K562 (cell line): Measurements from ENCODE around the gene ENDOG. TPM values are rescaled to one million over a fixed set of nuclear protein-coding genes. Genes with fewer than 3 reads are reported as not detected.

Experiments used
- CAMTA2 ChIP-seq: fragments of 250-450 bp; sonication (Bioruptor Pico); conservative IDR thresholded peaks from 2 replicates; pipeline ENCODE4 v1.5.1; 2022
- COPS2 ChIP-seq: fragments of 450-650 bp; conservative IDR thresholded peaks from 2 replicates; pipeline ENCODE4 v1.6.1; 2016; ENCODE audit warnings: mild to moderate bottlenecking, moderate library complexity
- E2F1 ChIP-seq: sonication (generic); formaldehyde crosslinking; IDR thresholded peaks from 2 replicates; pipeline ENCODE4 v1.8.1; 2023; ENCODE audit warnings: mild to moderate bottlenecking, missing genetic modification reagents, moderate library complexity
- E2F3 ChIP-seq: fragments of 250-450 bp; sonication (Bioruptor Pico); IDR thresholded peaks from 2 replicates; pipeline ENCODE4 v1.4.0; 2020; ENCODE audit warnings: mild to moderate bottlenecking
- ETS1 ChIP-seq: conservative IDR thresholded peaks from 2 replicates; pipeline ENCODE4 v1.6.1; 2011; ENCODE audit warnings: low read depth, mild to moderate bottlenecking, low read length; ENCODE audit not compliant: control insufficient read depth
- MAZ ChIP-seq, 2 experiments: fragments of 450-650 bp in 1 of 2; sonication (generic) in 1 of 2; formaldehyde crosslinking; IDR thresholded peaks in 1 of 2; conservative IDR thresholded peaks in 1 of 2; 2 replicates each; pipeline versions ENCODE4 v1.4.0 to v1.5.0; 2020; ENCODE audit warnings: mild to moderate bottlenecking in 1 of 2, missing genetic modification reagents in 1 of 2
- POLR2AphosphoS2 ChIP-seq: IDR thresholded peaks from 2 replicates; pipeline ENCODE4 v1.6.1; 2012; ENCODE audit warnings: low read length, improper control_type of control experiment
- PTRF ChIP-seq: fragments of 450-650 bp; IDR thresholded peaks from 2 replicates; pipeline ENCODE4 v1.6.1; 2016; ENCODE audit warnings: mild to moderate bottlenecking, missing genetic modification characterization, missing compliant biosample characterization
- STAG1 ChIP-seq: sonication (generic); formaldehyde crosslinking; IDR thresholded peaks from 2 replicates; pipeline ENCODE4 v1.5.0; 2020; ENCODE audit warnings: missing genetic modification reagents, borderline replicate concordance
- TBP ChIP-seq: optimal IDR thresholded peaks from 2 replicates; pipeline ENCODE3; 2011; ENCODE audit warnings: low read depth, low read length, improper control_type of control experiment
- TCF3 ChIP-seq: sonication (generic); formaldehyde crosslinking; IDR thresholded peaks from 2 replicates; pipeline ENCODE4 v1.4.0; 2020; ENCODE audit warnings: mild to moderate bottlenecking, missing genetic modification reagents
- THRB ChIP-seq: fragments of 450-650 bp; formaldehyde crosslinking; conservative IDR thresholded peaks from 2 replicates; pipeline ENCODE4 v1.4.0; 2022; ENCODE audit warnings: mild to moderate bottlenecking, missing genetic modification characterization
- YBX1 ChIP-seq: fragments of 450-650 bp; IDR thresholded peaks from 2 replicates; pipeline ENCODE4 v1.7.1; 2016; ENCODE audit warnings: mild to moderate bottlenecking
- ZBTB26 ChIP-seq: fragments of 450-650 bp; formaldehyde crosslinking; IDR thresholded peaks from 2 replicates; pipeline ENCODE4 v1.4.0; 2022; ENCODE audit warnings: missing genetic modification characterization
- ZNF639 ChIP-seq, 2 experiments: fragments of 200-800 bp in 1 of 2; sonication (Bioruptor generic) in 1 of 2; sonication (generic) in 1 of 2; formaldehyde crosslinking in 1 of 2; IDR thresholded peaks in 1 of 2; conservative IDR thresholded peaks in 1 of 2; 2 replicates each; pipeline versions ENCODE4 v1.5.0 to v1.6.1; 2016 to 2020; ENCODE audit warnings: missing compliant biosample characterization in 1 of 2, missing genetic modification characterization in 1 of 2, missing genetic modification reagents in 1 of 2
- ZNF766 ChIP-seq: fragments of 200-800 bp; sonication (Bioruptor generic); conservative IDR thresholded peaks from 2 replicates; pipeline ENCODE4 v1.6.1; 2016; ENCODE audit warnings: missing genetic modification characterization, missing compliant biosample characterization
- polyA plus RNA-seq, 8 experiments: library from polyadenylated mRNA; depleted of rRNA in 4 of 8; stranded (reverse) in 5 of 8; unstranded in 3 of 8; fragments of >200 nt; fragmentation: Nextera tagmentation in 2 of 8; fragmentation: Illumina TruSeq in 1 of 8; extraction: Ambion mirVana in 2 of 8; extraction: Trizol in 1 of 8; gene quantifications; 2 replicates each; pipeline versions ENCODE4 v1.2.1 to v1.2.3, GENCODE V29; 2011 to 2014; ENCODE audit warnings: inconsistent platforms in 1 of 8, missing spikeins in 1 of 8
- total RNA-seq, 7 experiments: library from RNA; depleted of rRNA in 6 of 7; stranded (reverse); fragments of >200 nt in 6 of 7; fragmentation: Illumina TruSeq in 2 of 7; extraction: Trizol in 2 of 7; gene quantifications; 2 replicates each; pipeline versions ENCODE4 v1.2.1 to v1.2.3, GENCODE V29; 2011 to 2021; ENCODE audit warnings: low replicate concordance in 1 of 7
- TF ChIP-seq, protein P1 (sequence below): fragments of 450-650 bp; IDR thresholded peaks from 2 replicates; pipeline ENCODE4 v1.6.1; 2016; ENCODE audit warnings: borderline replicate concordance

ENDOG gene
- total and polyA plus RNA-seq, 9 of the 15 experiments (the other 6 are each of a cell fraction or from before 2014, with no cell fraction given), result 1.2 to 91.0 (median 25.5) TPM

- TF ChIP-seq ZBTB26 (CRISPR knock-in tag) (no peak), TBP (peak; percentile 98), ZNF639 (CRISPR knock-in tag; conservative IDR thresholded peaks at IDR 0.05 in 1 of 2, IDR thresholded peaks at IDR 0.05 in 1 of 2) (peak in 1 of 2 experiments; percentile 47; a peak in 1 of 4 replicates), TCF3 (CRISPR knock-in tag) (peak; percentile 39), ETS1 (no peak), E2F1 (CRISPR knock-in tag) (peak; percentile 57; the same call in 1 of the 2 replicates), STAG1 (CRISPR knock-in tag) (no peak), YBX1 (no peak), MAZ (CRISPR knock-in tag; conservative IDR thresholded peaks at IDR 0.05 in 1 of 2, IDR thresholded peaks at IDR 0.05 in 1 of 2) (peak; percentile 64 to 87), ZNF766 (CRISPR knock-in tag) (no peak), PTRF (tag) (no peak), THRB (no peak), POLR2AphosphoS2 (no peak), CAMTA2 (CRISPR knock-in tag) (no peak), E2F3 (no peak), COPS2 (no peak)
- TF ChIP-seq, protein P1, sequence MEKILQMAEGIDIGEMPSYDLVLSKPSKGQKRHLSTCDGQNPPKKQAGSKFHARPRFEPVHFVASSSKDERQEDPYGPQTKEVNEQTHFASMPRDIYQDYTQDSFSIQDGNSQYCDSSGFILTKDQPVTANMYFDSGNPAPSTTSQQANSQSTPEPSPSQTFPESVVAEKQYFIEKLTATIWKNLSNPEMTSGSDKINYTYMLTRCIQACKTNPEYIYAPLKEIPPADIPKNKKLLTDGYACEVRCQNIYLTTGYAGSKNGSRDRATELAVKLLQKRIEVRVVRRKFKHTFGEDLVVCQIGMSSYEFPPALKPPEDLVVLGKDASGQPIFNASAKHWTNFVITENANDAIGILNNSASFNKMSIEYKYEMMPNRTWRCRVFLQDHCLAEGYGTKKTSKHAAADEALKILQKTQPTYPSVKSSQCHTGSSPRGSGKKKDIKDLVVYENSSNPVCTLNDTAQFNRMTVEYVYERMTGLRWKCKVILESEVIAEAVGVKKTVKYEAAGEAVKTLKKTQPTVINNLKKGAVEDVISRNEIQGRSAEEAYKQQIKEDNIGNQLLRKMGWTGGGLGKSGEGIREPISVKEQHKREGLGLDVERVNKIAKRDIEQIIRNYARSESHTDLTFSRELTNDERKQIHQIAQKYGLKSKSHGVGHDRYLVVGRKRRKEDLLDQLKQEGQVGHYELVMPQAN, result no peak; the same call in 1 of the 2 replicates
Measured at GRCh38 chr9:128818099-128818838, at the start of gene ENDOG (continued).
